GM10248 (cell line): ENCODE measurements around the gene HOXC11.

ENCODE experiments used
- CTCF ChIA-PET: fragments of 300-600 bp; sonication (Branson Sonifier 250); formaldehyde crosslinking; extraction: SDS; loops from one replicate; lab custom pipeline; 2021; ENCODE audit warnings: antibody characterized with exemption; lab: Yijun Ruan, JAX
- POLR2A ChIA-PET: fragments of 350-650 bp; sonication (Branson Sonifier 250); formaldehyde crosslinking; extraction: SDS; loops from one replicate; lab custom pipeline; 2020; ENCODE audit warnings: antibody characterized with exemption; lab: Yijun Ruan, JAX
- DNase-seq: peaks from one replicate; pipeline ENCODE4 v3.0.0; 2012; ENCODE audit errors: extremely low spot score
- TF ChIP-seq, protein P1 (sequence below): IDR thresholded peaks from 2 replicates; pipeline ENCODE4 v1.5.1; 2012; ENCODE audit warnings: mild to moderate bottlenecking, low read depth; ENCODE audit errors: extremely low read depth, missing control alignments, control extremely low read depth

HOXC11 gene

DNA sequence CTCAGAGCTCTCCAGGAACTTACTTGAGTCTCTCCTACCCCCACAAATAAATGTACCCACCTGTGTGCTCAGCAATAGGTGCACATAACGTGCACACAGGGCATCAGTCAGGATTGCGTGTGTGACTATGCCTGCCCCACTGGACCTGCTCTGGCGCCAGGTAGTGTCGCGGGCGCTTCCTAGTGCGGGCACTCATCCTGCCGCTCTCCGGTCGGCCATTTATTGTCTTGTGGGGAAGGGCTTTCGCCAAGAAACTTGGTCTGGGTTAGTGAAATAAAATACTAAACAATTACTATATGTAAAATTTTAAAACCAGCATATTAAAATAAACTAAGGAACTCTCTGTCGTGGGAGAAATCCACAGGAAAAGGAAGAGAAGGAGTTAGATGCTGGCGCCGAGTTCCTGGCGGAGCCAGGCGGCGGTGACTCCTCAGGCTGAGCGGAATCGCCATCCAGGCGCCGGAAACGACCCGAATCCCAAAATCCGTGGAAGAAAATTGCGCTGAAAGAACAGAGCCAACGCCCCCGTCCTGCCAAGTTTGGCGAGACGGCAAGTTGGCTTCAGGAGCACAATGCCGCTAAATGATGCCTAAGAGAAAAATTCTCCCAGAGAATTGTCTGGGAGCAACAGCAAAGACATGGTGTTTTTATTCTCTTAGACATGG lies 42.2 kb upstream of the HOXC11 start:
- CTCF ChIA-PET = no interaction called here
- DNase-seq = no peak
- POLR2A ChIA-PET = no interaction called here
- TF ChIP-seq, protein P1, sequence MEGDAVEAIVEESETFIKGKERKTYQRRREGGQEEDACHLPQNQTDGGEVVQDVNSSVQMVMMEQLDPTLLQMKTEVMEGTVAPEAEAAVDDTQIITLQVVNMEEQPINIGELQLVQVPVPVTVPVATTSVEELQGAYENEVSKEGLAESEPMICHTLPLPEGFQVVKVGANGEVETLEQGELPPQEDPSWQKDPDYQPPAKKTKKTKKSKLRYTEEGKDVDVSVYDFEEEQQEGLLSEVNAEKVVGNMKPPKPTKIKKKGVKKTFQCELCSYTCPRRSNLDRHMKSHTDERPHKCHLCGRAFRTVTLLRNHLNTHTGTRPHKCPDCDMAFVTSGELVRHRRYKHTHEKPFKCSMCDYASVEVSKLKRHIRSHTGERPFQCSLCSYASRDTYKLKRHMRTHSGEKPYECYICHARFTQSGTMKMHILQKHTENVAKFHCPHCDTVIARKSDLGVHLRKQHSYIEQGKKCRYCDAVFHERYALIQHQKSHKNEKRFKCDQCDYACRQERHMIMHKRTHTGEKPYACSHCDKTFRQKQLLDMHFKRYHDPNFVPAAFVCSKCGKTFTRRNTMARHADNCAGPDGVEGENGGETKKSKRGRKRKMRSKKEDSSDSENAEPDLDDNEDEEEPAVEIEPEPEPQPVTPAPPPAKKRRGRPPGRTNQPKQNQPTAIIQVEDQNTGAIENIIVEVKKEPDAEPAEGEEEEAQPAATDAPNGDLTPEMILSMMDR = no peak

- no peak for DNase-seq
- POLR2A ChIA-PET = no interaction called here
- TF ChIP-seq, protein P1 = no peak
- CTCF ChIA-PET = interaction anchor here (1.0 to 1.5 kb wide), 3 partner anchors 92 to 174 kb away, joined by 3 read pairs; partner anchors contain the start of gene HOXC5
Measured at GRCh38 chr12:53931844-53932581, 40.9 kb upstream of the HOXC11 start.

- TF ChIP-seq, protein P1 = no peak
- CTCF ChIA-PET = interaction anchor here (1.5 to 2.3 kb wide), 2 partner anchors 32 to 91 kb away, joined by 3 to 5 read pairs; no protein-coding TSS in a partner anchor
- DNase-seq = no peak
- POLR2A ChIA-PET = no interaction called here
Measured at GRCh38 chr12:53932915-53933314, 40.0 kb upstream of the HOXC11 start.

GRCh38 chr12:53935383-53936341 lies 37.3 kb upstream of the HOXC11 start:
- no peak for DNase-seq
- CTCF ChIA-PET = interaction anchor here (1.4 to 2.3 kb wide), 3 partner anchors 9 to 272 kb away, joined by 3 to 6 read pairs (median 5); no protein-coding TSS in a partner anchor
- POLR2A ChIA-PET = no interaction called here
- TF ChIP-seq, protein P1 = no peak

DNA sequence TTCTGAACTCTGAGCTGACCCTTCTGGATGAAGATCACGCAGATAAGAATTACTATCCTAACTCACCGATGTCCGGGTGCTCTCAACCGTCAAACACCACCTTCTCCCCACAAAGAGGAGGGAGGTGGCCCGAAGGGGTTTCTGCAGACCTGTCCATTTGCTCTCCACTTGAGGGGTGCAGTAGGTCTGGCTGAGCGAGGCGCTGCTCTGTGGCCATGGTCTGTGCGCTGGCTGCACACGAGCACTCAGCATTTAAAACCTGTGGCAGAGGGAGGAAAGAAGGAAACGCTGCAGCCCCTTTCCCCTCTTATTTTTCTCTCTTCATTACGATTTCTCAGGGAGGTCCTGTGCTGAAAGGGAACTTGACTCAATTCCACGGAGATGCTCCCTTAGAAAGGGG lies 35.8 kb upstream of the HOXC11 start:
- ChIA-PET POLR2A (no interaction called here), CTCF (interaction anchor here (1.5 kb wide), 1 partner anchor 7 kb away, joined by 3 read pairs; no protein-coding TSS in a partner anchor)
- TF ChIP-seq, protein P1 = no peak
- no peak for DNase-seq
